HCT116 (cell line): ENCODE data around the gene C10orf53.

ENCODE experiments used
- CTCF ChIP-seq, 3 experiments: fragments of 200-600 bp in 1 of 3; sonication (generic) in 1 of 3; IDR thresholded peaks in 2 of 3; conservative IDR thresholded peaks in 1 of 3; 2 replicates each; pipeline ENCODE4 v1.5.1; 2012 to 2017; ENCODE audit warnings: low read depth in 2 of 3, low read length in 2 of 3, antibody characterized with exemption in 1 of 3, borderline replicate concordance in 1 of 3, control low read depth in 1 of 3, mild to moderate bottlenecking in 1 of 3, mixed read lengths in 1 of 3, mixed run types in 1 of 3, moderate library complexity in 1 of 3; ENCODE audit not compliant: insufficient read depth in 1 of 3
- POLR2A ChIP-seq: IDR thresholded peaks from 2 replicates; pipeline ENCODE4 v1.7.0; 2011; ENCODE audit warnings: borderline replicate concordance; ENCODE audit not compliant: insufficient read depth, insufficient read length; ENCODE audit errors: extremely low read depth
- ZNF274 ChIP-seq: fragments of 200-500 bp; sonication (Bioruptor generic); IDR thresholded peaks from 2 replicates; pipeline ENCODE4 v1.6.1; 2014; ENCODE audit warnings: mild to moderate bottlenecking, low read depth, low read length, inconsistent platforms
- TF ChIP-seq, protein P1 (sequence below): IDR thresholded peaks from 2 replicates; pipeline ENCODE4 v1.6.1; 2012

DNA sequence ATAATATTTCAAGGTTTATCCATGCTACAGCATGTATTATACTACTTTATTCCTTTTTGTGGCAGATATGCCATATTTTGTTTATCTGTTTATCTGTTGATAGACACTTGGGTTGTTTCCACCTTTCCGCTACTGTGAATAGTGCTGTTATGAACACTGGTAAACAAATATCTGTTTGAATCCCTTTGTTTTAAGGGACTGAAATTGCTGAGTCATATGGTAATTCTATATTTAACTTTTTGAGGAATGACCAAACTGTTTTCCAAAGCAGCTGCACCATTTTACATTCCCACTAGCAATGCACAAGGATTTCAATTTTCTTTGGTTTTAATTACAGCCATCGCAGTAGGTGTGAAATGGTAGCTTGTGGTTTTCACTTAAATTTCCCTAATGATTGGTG, 3.4 kb downstream of the C10orf53 start:
- TF ChIP-seq, protein P1, sequence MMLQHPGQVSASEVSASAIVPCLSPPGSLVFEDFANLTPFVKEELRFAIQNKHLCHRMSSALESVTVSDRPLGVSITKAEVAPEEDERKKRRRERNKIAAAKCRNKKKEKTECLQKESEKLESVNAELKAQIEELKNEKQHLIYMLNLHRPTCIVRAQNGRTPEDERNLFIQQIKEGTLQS = no peak
- TF ChIP-seq CTCF (IDR thresholded peaks at IDR 0.05 in 2 of 3, conservative IDR thresholded peaks at IDR 0.05 in 1 of 3; ENCODE audit: borderline replicate concordance in 1 of 3, insufficient read depth in 1 of 3, low read depth in 2 of 3, low read length in 2 of 3) (no peak), ZNF274 (no peak), POLR2A (no peak)
